ENCODE results near the gene DNAJC12. TPM values are rescaled to one million over a fixed set of nuclear protein-coding genes. Genes with fewer than 3 reads are reported as not detected.
"Not testable (repeated sequence)": the region's sequence is repeated elsewhere in the genome, so short reads cannot be mapped to it uniquely, and the experiment has no call there.

The DNAJC12 gene
- total and polyA plus RNA-seq, 8 donors = 8.7 to 35.5 (median 20.6) TPM

DNA sequence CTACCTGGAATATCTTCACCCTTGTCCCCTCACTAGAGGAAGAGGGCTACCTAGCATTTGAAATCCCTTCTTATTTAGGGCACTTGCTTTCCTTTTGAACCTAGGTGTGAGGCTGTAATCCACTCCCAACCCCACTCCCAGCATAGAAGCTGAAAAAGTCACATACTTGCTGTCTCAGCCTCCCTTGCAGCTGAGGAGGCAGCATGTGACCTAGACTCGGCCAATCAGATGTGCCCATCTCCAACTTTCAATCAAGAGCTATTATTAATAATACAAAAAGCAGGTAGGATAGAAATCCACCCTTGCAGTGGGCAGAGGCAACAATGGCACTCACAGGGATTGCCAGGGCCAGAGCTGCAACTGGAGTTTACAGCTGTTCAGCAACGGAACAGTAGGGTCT lies 70.7 kb downstream of the DNAJC12 start:
- H3K36me3 ChIP-seq = no peaks in the 10 kb centered on the region
- no peak overlapping the region for H3K4me3 ChIP-seq
- FAIRE-seq (no peak), ATAC-seq (no peak), DNase-seq (no peak)
- no peaks in the 10 kb centered on the region for H3K27me3 ChIP-seq
- TF ChIP-seq, protein P1, sequence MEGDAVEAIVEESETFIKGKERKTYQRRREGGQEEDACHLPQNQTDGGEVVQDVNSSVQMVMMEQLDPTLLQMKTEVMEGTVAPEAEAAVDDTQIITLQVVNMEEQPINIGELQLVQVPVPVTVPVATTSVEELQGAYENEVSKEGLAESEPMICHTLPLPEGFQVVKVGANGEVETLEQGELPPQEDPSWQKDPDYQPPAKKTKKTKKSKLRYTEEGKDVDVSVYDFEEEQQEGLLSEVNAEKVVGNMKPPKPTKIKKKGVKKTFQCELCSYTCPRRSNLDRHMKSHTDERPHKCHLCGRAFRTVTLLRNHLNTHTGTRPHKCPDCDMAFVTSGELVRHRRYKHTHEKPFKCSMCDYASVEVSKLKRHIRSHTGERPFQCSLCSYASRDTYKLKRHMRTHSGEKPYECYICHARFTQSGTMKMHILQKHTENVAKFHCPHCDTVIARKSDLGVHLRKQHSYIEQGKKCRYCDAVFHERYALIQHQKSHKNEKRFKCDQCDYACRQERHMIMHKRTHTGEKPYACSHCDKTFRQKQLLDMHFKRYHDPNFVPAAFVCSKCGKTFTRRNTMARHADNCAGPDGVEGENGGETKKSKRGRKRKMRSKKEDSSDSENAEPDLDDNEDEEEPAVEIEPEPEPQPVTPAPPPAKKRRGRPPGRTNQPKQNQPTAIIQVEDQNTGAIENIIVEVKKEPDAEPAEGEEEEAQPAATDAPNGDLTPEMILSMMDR (IDR thresholded peaks at IDR 0.05) = no peak
- WGBS, 2 donors = 83 to 93% methylated on average over 2 of the region's 2 CpGs
- H3K9me3 ChIP-seq = no peaks in the 10 kb centered on the region
- H3K4me1 ChIP-seq = peaks cover 0 to 4% (median 0%) of the 10 kb centered on the region in 3 donors
- no peak overlapping the region for H3K27ac ChIP-seq
- intact Hi-C loops (cut with DNase I) = no loop called here

DNA sequence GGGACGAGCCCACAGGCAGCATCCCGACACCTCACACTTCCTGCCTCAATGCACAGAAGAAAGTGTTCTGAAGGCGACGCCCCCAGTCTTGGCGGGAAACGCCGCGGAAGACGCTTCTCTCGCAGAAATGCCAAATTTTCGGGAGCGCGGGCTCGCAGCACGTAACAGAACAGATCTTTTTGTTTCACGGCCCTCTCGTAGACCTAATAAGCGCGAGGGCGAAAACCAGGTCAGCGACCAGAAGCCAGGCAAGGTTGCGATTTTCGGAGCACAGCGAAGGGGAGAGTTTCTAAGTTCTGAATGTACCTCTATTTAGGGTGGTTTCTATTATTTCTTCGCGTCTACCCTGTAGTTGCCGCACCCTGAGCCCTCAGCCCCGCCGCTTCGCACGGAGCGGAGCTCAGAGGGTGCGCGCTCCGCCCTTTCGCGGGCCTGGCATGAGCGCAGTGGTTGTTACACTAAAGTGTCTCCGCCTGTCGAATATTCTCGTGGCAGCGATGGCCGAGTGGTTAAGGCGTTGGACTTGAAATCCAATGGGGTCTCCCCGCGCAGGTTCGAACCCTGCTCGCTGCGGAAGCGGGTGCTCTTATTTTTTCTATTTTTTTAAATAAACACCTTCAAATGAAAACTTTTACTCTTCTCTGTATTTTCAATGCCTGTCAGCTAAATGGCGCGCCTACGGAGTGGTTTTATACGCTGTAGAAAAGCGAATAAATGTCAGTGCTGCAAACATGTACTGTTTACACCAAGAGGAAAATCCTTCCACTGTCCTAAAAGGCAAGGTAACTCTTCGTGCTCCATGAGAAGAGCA lies 73.8 kb downstream of the DNAJC12 start:
- Histone ChIP-seq H3K4me1 (peaks cover 0 to 4% (median 0%) of the 10 kb centered on the region in 3 donors), H3K36me3 (no peaks in the 10 kb centered on the region), H3K9me3 (no peaks in the 10 kb centered on the region), H3K4me3 (peak overlapping the region; percentile 39 to 71 (median 56)), H3K27me3 (no peaks in the 10 kb centered on the region), H3K27ac (peak overlapping the region; percentile 68 to 97 (median 90))
- TF ChIP-seq, protein P1 (IDR thresholded peaks at IDR 0.05) = no peak
- intact Hi-C loops (cut with DNase I) = no loop called here
- ATAC-seq (peak; percentile 89 to 96 (median 92)), FAIRE-seq (no peak), DNase-seq (peak; percentile 89 to 98 (median 94))
- WGBS, 2 donors = 0% methylated on average over 55 to 56 of the region's 56 CpGs

DNA sequence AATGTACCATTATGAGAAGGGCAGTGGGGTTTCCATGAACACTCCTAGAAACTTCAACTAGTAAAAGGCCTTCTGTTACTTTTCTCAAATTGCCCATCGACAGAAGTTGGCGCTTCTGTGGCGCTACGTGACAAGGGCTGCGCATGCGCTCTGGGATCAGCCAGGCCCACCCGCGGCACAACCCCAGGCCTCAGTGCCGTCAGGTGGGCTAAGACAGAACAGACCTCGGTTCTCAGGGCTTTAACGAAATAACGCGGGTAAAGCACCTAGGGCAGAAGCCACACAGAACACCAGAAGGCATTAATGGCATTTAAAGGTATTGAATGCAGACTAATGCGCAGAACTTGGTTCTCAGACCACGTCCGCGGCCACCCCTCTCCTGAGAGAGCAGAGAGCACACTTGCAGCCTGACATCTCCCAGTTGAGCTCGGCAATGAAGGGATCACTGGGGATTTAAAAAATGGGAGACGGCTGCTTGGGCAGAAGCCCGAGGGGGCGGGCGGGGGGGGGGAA lies 74.4 kb downstream of the DNAJC12 start:
- intact Hi-C loops (cut with DNase I) = no loop called here
- TF ChIP-seq, protein P1 (IDR thresholded peaks at IDR 0.05) = no peak
- ATAC-seq = peak; percentile 67 to 83 (median 72)
- Histone ChIP-seq H3K36me3 (no peaks in the 10 kb centered on the region), H3K4me3 (peak overlapping the region; percentile 39 to 71 (median 56)), H3K4me1 (peaks cover 0 to 4% (median 0%) of the 10 kb centered on the region in 3 donors), H3K27me3 (no peaks in the 10 kb centered on the region), H3K27ac (peak overlapping the region; percentile 68 to 97 (median 90)), H3K9me3 (no peaks in the 10 kb centered on the region)
- 0% methylated on average over 18 to 22 of the region's 22 CpGs for WGBS, 2 donors
- no peak for FAIRE-seq
- DNase-seq = peak; percentile 72 to 91 (median 78)

DNA sequence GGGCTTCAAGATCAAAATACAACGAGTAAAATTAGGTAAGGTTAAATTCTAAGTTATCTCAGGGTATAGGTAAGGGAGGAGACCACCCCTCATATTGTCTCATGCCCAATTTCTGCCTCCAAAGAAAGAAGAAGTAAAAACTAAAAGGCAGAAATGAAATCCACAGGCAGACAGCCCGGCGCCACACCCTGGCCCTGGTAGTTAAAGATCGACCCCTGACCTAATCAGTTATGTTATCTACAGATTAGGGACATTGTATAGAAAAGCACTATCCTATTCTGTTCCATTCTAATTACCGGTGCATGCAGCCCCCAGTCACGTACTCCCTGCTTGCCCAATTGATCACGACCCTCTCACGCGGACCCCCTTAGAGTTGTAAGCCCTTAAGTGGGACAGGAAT lies 75.4 kb downstream of the DNAJC12 start:
- intact Hi-C loops (cut with DNase I); H3K27ac ChIP-seq; H3K36me3 ChIP-seq; H3K9me3 ChIP-seq; ATAC-seq; H3K27me3 ChIP-seq; H3K4me1 ChIP-seq; FAIRE-seq; DNase-seq; H3K4me3 ChIP-seq: not testable (repeated sequence)
- WGBS, 2 donors = 79 to 85% methylated on average over 9 of the region's 9 CpGs

DNA sequence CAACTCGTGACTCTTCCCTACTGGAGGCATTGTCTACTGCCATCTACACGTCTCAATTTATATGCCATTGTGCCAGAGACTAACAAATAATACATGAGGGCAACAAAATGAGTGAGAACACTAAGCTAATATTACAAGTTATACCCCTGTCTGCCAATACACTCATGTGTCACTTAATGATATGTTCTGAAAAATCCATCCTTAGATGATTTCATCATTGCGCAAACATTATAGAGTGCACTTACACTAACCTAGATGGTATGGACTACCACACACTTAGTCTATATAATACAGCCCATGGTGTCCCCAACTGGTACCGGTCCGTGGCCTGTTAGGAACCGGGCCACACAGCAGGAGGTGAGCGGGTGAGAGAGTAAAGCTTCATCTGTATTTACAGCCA lies 77.7 kb downstream of the DNAJC12 start:
- FAIRE-seq (no peak), DNase-seq (no peak), ATAC-seq (no peak)
- Histone ChIP-seq H3K9me3 (no peaks in the 10 kb centered on the region), H3K4me3 (no peak overlapping the region), H3K36me3 (no peaks in the 10 kb centered on the region), H3K27me3 (no peaks in the 10 kb centered on the region), H3K4me1 (peaks cover 0 to 4% (median 0%) of the 10 kb centered on the region in 3 donors), H3K27ac (no peak overlapping the region)
- TF ChIP-seq, protein P1 (IDR thresholded peaks at IDR 0.05) = no peak
- WGBS, 2 donors = 87 to 90% methylated on average over 7 of the region's 7 CpGs
- intact Hi-C loops (cut with DNase I) = no loop called here

Other genes with a start within 250 kb of the DNAJC12 start
- under 1 TPM; 0.15 to 0.83 (median 0.27) TPM for gene CTNNA3, start 142.0 kb downstream of the DNAJC12 start, total RNA-seq
- gene CTNNA3, start 142.0 kb downstream of the DNAJC12 start, polyA plus RNA-seq = under 1 TPM; 0.02 to 0.15 TPM
- gene SIRT1, start 46.5 kb upstream of the DNAJC12 start, total RNA-seq = 10 to 100 TPM in 4 of 6 donors, 1 to 10 TPM in 2; 8.7 to 15.9 (median 10.6) TPM
- gene SIRT1, start 46.5 kb upstream of the DNAJC12 start, polyA plus RNA-seq = 1 to 10 TPM; 4.8 to 8.9 TPM
- 10 to 100 TPM; 11.2 to 30.7 (median 16.7) TPM for gene HERC4, start 237.1 kb upstream of the DNAJC12 start, total RNA-seq
- gene HERC4, start 237.1 kb upstream of the DNAJC12 start, polyA plus RNA-seq = 10 to 100 TPM; 11.9 to 12.8 TPM

Data from pancreas (tissue), 10 donors.